22Rv1 (cell line): ENCODE results near the gene SMARCC2.

Source experiments
- ZFX ChIP-seq: fragments of 450-650 bp; IDR thresholded peaks from 2 replicates; pipeline ENCODE4 v1.6.1; 2017; ENCODE audit warnings: antibody characterized with exemption, borderline replicate concordance
- TF ChIP-seq, protein P1 (sequence below): fragments of 450-650 bp; IDR thresholded peaks from 2 replicates; pipeline ENCODE4 v1.5.1; 2017; ENCODE audit warnings: mild to moderate bottlenecking

DNA sequence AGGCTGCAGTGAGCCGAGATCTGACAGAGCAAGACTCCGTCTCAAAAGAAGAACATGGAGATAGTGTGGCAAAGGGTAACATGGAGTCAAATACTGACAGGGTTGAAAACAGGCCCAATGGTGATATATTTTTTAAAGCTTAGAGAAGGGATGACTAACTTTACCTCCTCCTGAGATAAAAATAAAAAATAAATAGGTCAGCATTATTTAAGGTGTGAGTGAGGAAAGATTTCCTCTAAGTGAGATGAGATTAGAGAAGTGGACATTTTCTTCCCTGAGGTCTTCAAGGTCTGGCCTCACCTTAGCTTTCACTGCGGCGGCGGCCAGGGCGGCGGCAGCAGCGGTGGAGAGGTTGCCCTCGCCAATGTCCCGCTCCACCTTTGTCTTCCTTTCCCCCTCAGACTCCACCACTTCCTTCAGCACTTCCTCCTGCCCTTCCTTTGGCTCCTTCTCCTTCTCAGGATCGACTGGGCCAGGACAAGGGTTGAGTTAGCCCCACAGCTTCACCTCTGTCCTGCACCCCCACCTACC lies 20.0 kb downstream of the SMARCC2 start:
- TF ChIP-seq, protein P1, sequence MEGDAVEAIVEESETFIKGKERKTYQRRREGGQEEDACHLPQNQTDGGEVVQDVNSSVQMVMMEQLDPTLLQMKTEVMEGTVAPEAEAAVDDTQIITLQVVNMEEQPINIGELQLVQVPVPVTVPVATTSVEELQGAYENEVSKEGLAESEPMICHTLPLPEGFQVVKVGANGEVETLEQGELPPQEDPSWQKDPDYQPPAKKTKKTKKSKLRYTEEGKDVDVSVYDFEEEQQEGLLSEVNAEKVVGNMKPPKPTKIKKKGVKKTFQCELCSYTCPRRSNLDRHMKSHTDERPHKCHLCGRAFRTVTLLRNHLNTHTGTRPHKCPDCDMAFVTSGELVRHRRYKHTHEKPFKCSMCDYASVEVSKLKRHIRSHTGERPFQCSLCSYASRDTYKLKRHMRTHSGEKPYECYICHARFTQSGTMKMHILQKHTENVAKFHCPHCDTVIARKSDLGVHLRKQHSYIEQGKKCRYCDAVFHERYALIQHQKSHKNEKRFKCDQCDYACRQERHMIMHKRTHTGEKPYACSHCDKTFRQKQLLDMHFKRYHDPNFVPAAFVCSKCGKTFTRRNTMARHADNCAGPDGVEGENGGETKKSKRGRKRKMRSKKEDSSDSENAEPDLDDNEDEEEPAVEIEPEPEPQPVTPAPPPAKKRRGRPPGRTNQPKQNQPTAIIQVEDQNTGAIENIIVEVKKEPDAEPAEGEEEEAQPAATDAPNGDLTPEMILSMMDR: no peak
- TF ChIP-seq ZFX: no peak
